A549 (cell line): Measurements from ENCODE around the gene EPS8L3. TPM values are rescaled to one million over a fixed set of nuclear protein-coding genes. Genes with fewer than 3 reads are reported as not detected.
"Not testable (repeated sequence)": the region's sequence is repeated elsewhere in the genome, so short reads cannot be mapped to it uniquely, and the experiment has no call there.

ENCODE experiments used
- ATAC-seq, 2 experiments: fragments of 200-7000 bp in 1 of 2; fragments of >200 bp in 1 of 2; cut with Nextera tagmentation in 1 of 2; cut with Tn5 transposase in 1 of 2; 3 replicates each; pipeline versions ENCODE4 v1.8.0 to v1.9.1; 2018 to 2020; ENCODE audit warnings: mild to moderate bottlenecking in 1 of 2, moderate library complexity in 1 of 2
- CTCF ChIA-PET: fragments of 300-600 bp; sonication (Branson Sonifier 250); formaldehyde crosslinking; extraction: SDS; loops from one replicate; lab custom pipeline; 2021; ENCODE audit warnings: antibody characterized with exemption, inconsistent platforms; lab: Yijun Ruan, JAX
- POLR2A ChIA-PET: fragments of 350-600 bp; formaldehyde crosslinking; extraction: SDS; loops from one replicate; lab custom pipeline; 2021; ENCODE audit warnings: antibody characterized with exemption, inconsistent platforms; lab: Yijun Ruan, JAX
- DNase-seq, 2 experiments: peaks; one replicate each; pipeline versions ENCODE4 v3.0.0 to v3.0.0-alpha.2; 2011 to 2016; ENCODE audit warnings: low read depth in 1 of 2, low spot score in 1 of 2
- FAIRE-seq: peaks from 2 replicates; lab custom pipeline; 2011; peaks lifted over from hg19 to GRCh38; lab: Jason Lieb, UNC
- H3K27ac ChIP-seq, 2 experiments: fragments of >200 bp; sonication (Bioruptor Twin); formaldehyde crosslinking; 3 replicates each; pipeline ENCODE4 v1.5.1; 2016 to 2017
- H3K4me1 ChIP-seq: fragments of >200 bp; sonication (Bioruptor Twin); formaldehyde crosslinking; 3 replicates; pipeline ENCODE4 v1.6.1; 2016
- H3K4me2 ChIP-seq: fragments of >200 bp; sonication (Bioruptor Twin); formaldehyde crosslinking; 3 replicates; pipeline ENCODE4 v1.6.1; 2016
- H3K4me3 ChIP-seq: fragments of >200 bp; sonication (Bioruptor Twin); formaldehyde crosslinking; 3 replicates; pipeline ENCODE4 v1.5.1; 2016
- H3K9me3 ChIP-seq: fragments of >200 bp; sonication (Bioruptor Twin); formaldehyde crosslinking; 3 replicates; pipeline ENCODE4 v1.6.1; 2016
- FOSL2 ChIP-seq, 2 experiments: fragments of 450-650 bp in 1 of 2; fragments of >200 bp in 1 of 2; sonication (Bioruptor Twin) in 1 of 2; formaldehyde crosslinking; IDR thresholded peaks; 2 replicates each; pipeline versions ENCODE4 v1.5.0 to v1.6.1; 2016 to 2020; ENCODE audit warnings: mild to moderate bottlenecking in 1 of 2, moderate library complexity in 1 of 2
- RAD21 ChIP-seq, 2 experiments: fragments of >200 bp in 1 of 2; sonication (Bioruptor Twin) in 1 of 2; formaldehyde crosslinking in 1 of 2; IDR thresholded peaks in 1 of 2; conservative IDR thresholded peaks in 1 of 2; 2 replicates in 1 of 2; 3 replicates in 1 of 2; pipeline ENCODE4 v1.6.1; 2012 to 2018; ENCODE audit warnings: inconsistent platforms in 1 of 2
- WGBS: methylation state at CpG from one replicate; pipeline ENCODE4 v1.1.6; 2017; ENCODE audit errors: missing lambda C conversion rate; 5-methylcytosine and 5-hydroxymethylcytosine counted together
- polyA plus RNA-seq, 4 experiments: library from polyadenylated mRNA; depleted of rRNA in 3 of 4; stranded (reverse); fragments of >200 nt; fragmentation: RNase III in 1 of 4; extraction: RNeasy Plus Mini Kit Qiagen cat#74134 plus additional on column Dnase treatment in 1 of 4; gene quantifications; 2 replicates in 3 of 4; 3 replicates in 1 of 4; pipeline ENCODE4 v1.2.3, GENCODE V29; 2011 to 2017

The EPS8L3 gene
- polyA plus RNA-seq, 2 of the 4 experiments (the other 2 are of a cell fraction) = 3.3 to 5.1 TPM

- no peak for FAIRE-seq
- POLR2A ChIA-PET = no interaction called here
- CTCF ChIA-PET = no interaction called here
- ATAC-seq = 0 out of 6 replicates have a peak, but pooled peaks of 1 of the 2 experiments have one; percentile 30
- DNase-seq = peak in 1 of 2 experiments; percentile 12
- H3K27ac ChIP-seq = no peak overlapping the region
- no peak overlapping the region for H3K4me3 ChIP-seq
- no peaks in the 10 kb centered on the region for H3K9me3 ChIP-seq
- peak; percentile 13 to 40; a peak in 2 of 5 replicates for TF ChIP-seq RAD21 (conservative IDR thresholded peaks at IDR 0.05 in 1 of 2, IDR thresholded peaks at IDR 0.05 in 1 of 2)
- no peak for TF ChIP-seq FOSL2 (IDR thresholded peaks at IDR 0.05)
- no peak for TF ChIP-seq FOSL2 (CRISPR knock-in tag; IDR thresholded peaks at IDR 0.05)
- no peak overlapping the region for H3K4me2 ChIP-seq
- 36% methylated on average over 8 of the region's 8 CpGs for WGBS
- H3K4me1 ChIP-seq = no peaks in the 10 kb centered on the region
Observed at GRCh38 chr1:109704173-109704572, 59.5 kb downstream of the EPS8L3 start.

GRCh38 chr1:109702940-109703339, 60.8 kb downstream of the EPS8L3 start:
- POLR2A ChIA-PET, CTCF ChIA-PET, ATAC-seq, DNase-seq, H3K4me1 ChIP-seq, H3K4me2 ChIP-seq, H3K27ac ChIP-seq, H3K4me3 ChIP-seq, FAIRE-seq, H3K9me3 ChIP-seq: not testable (repeated sequence)
- WGBS = 71% methylated on average over 3 of the region's 3 CpGs

Other genes with a start within 250 kb of the EPS8L3 start
- 0.14 TPM in 1 of 2 replicates, not detected in the other for gene GPR61, start 224.1 kb downstream of the EPS8L3 start, polyA plus RNA-seq (2011; rRNA removed)
- not detected in 3 replicates for gene GPR61, start 224.1 kb downstream of the EPS8L3 start, polyA plus RNA-seq (2017; fragmentation: RNase III; extraction: RNeasy Plus Mini Kit Qiagen cat#74134 plus additional on column Dnase treatment)
- 6.1 and 8.7 TPM in 2 replicates for gene GNAI3, start 215.3 kb downstream of the EPS8L3 start, polyA plus RNA-seq (2011; rRNA removed)
- 5.3 to 5.6 TPM (median 5.6 TPM) in 3 replicates for gene GNAI3, start 215.3 kb downstream of the EPS8L3 start, polyA plus RNA-seq (2017; fragmentation: RNase III; extraction: RNeasy Plus Mini Kit Qiagen cat#74134 plus additional on column Dnase treatment)
- 0.16 and 0.20 TPM in 2 replicates for gene GNAT2, start 144.3 kb downstream of the EPS8L3 start, polyA plus RNA-seq (2011; rRNA removed)
- gene GNAT2, start 144.3 kb downstream of the EPS8L3 start, polyA plus RNA-seq (2017; fragmentation: RNase III; extraction: RNeasy Plus Mini Kit Qiagen cat#74134 plus additional on column Dnase treatment) = 0.25 TPM in 1 of 3 replicates, not detected in the others
- gene AMPD2, start 144.1 kb downstream of the EPS8L3 start, polyA plus RNA-seq (2011; rRNA removed) = 19.3 and 31.5 TPM in 2 replicates
- 39.4 to 51.7 TPM (median 47.2 TPM) in 3 replicates for gene AMPD2, start 144.1 kb downstream of the EPS8L3 start, polyA plus RNA-seq (2017; fragmentation: RNase III; extraction: RNeasy Plus Mini Kit Qiagen cat#74134 plus additional on column Dnase treatment)
- 17.2 and 21.7 TPM in 2 replicates for gene GSTM4, start 107.8 kb downstream of the EPS8L3 start, polyA plus RNA-seq (2011; rRNA removed)
- gene GSTM4, start 107.8 kb downstream of the EPS8L3 start, polyA plus RNA-seq (2017; fragmentation: RNase III; extraction: RNeasy Plus Mini Kit Qiagen cat#74134 plus additional on column Dnase treatment) = 13.0 to 14.3 TPM (median 13.6 TPM) in 3 replicates
- gene GSTM2, start 95.9 kb downstream of the EPS8L3 start, polyA plus RNA-seq (2011; rRNA removed) = 4.8 and 6.0 TPM in 2 replicates
- gene GSTM2, start 95.9 kb downstream of the EPS8L3 start, polyA plus RNA-seq (2017; fragmentation: RNase III; extraction: RNeasy Plus Mini Kit Qiagen cat#74134 plus additional on column Dnase treatment) = 5.3 to 7.2 TPM (median 6.5 TPM) in 3 replicates
- 0.22 TPM in 1 of 2 replicates, not detected in the other for gene GSTM1, start 76.1 kb downstream of the EPS8L3 start, polyA plus RNA-seq (2011; rRNA removed)
- not detected in 3 replicates for gene GSTM1, start 76.1 kb downstream of the EPS8L3 start, polyA plus RNA-seq (2017; fragmentation: RNase III; extraction: RNeasy Plus Mini Kit Qiagen cat#74134 plus additional on column Dnase treatment)
- not detected in 2 replicates for gene GSTM5, start 51.7 kb downstream of the EPS8L3 start, polyA plus RNA-seq (2011; rRNA removed)
- gene GSTM5, start 51.7 kb downstream of the EPS8L3 start, polyA plus RNA-seq (2017; fragmentation: RNase III; extraction: RNeasy Plus Mini Kit Qiagen cat#74134 plus additional on column Dnase treatment) = not detected in 3 replicates
- 55.7 and 67.6 TPM in 2 replicates for gene GSTM3, start 22.9 kb downstream of the EPS8L3 start, polyA plus RNA-seq (2011; rRNA removed)
- gene GSTM3, start 22.9 kb downstream of the EPS8L3 start, polyA plus RNA-seq (2017; fragmentation: RNase III; extraction: RNeasy Plus Mini Kit Qiagen cat#74134 plus additional on column Dnase treatment) = 39.8 to 44.1 TPM (median 43.0 TPM) in 3 replicates
- gene CSF1, start 146.9 kb upstream of the EPS8L3 start, polyA plus RNA-seq (2011; rRNA removed) = 36.3 and 45.7 TPM in 2 replicates
- 35.1 to 42.4 TPM (median 37.5 TPM) in 3 replicates for gene CSF1, start 146.9 kb upstream of the EPS8L3 start, polyA plus RNA-seq (2017; fragmentation: RNase III; extraction: RNeasy Plus Mini Kit Qiagen cat#74134 plus additional on column Dnase treatment)
- 147 and 148 TPM in 2 replicates for gene AHCYL1, start 220.8 kb upstream of the EPS8L3 start, polyA plus RNA-seq (2011; rRNA removed)
- gene AHCYL1, start 220.8 kb upstream of the EPS8L3 start, polyA plus RNA-seq (2017; fragmentation: RNase III; extraction: RNeasy Plus Mini Kit Qiagen cat#74134 plus additional on column Dnase treatment) = 124 to 145 TPM (median 133 TPM) in 3 replicates